Stimulated activated CD4-positive, alpha-beta T cell treated with anti-CD3 and anti-CD28 coated beads, Interleukin-15, amount 100 ng/mL, for 1 hour (primary cell): ENCODE measurements around the gene ACHE.
A peak's percentile ranks its signal among the peaks of the same experiment; 100 is the strongest.
"Not testable (repeated sequence)": the region's sequence is repeated elsewhere in the genome, so short reads cannot be mapped to it uniquely, and the experiment has no call there.

Experiments used
- DNase-seq, 2 donors: peaks; one replicate each; pipeline ENCODE4 v3.0.0-alpha.2; 2020; ENCODE audit warnings: low read depth in 1 of 2, low spot score in 1 of 2

Gene ACHE

GRCh38 chr7:100865938-100866728 is 29.6 kb downstream of the ACHE start:
- peak in 1 of 2 donors; percentile 41 for DNase-seq

- DNase-seq = no peak
Observed at GRCh38 chr7:100865372-100865911, 30.2 kb downstream of the ACHE start.

- no peak for DNase-seq
Observed at GRCh38 chr7:100864263-100864845, 31.3 kb downstream of the ACHE start.

- no peak for DNase-seq
Observed at GRCh38 chr7:100863406-100863950, 32.2 kb downstream of the ACHE start.

GRCh38 chr7:100861616-100861985 is 34.1 kb downstream of the ACHE start:
- no peak for DNase-seq

- no peak for DNase-seq
Observed at GRCh38 chr7:100860702-100861615, 34.7 kb downstream of the ACHE start.

GRCh38 chr7:100859856-100860255 is 35.8 kb downstream of the ACHE start:
- no peak for DNase-seq

GRCh38 chr7:100856871-100857282 is 38.8 kb downstream of the ACHE start:
- no peak for DNase-seq

GRCh38 chr7:100855515-100855914 is 40.2 kb downstream of the ACHE start:
- no peak for DNase-seq

GRCh38 chr7:100854899-100855298 is 40.8 kb downstream of the ACHE start:
- not testable (repeated sequence) for DNase-seq

GRCh38 chr7:100854146-100854895 is 41.4 kb downstream of the ACHE start:
- DNase-seq = no peak

GRCh38 chr7:100852048-100852872 is 43.4 kb downstream of the ACHE start, which contains the start of gene SLC12A9:
SLC12A9 (plus strand) TSS chr7:100852713; CDS start chr7:100854198, 1,485 bp downstream.
- DNase-seq = peak; percentile 63 to 81

GRCh38 chr7:100847360-100847759 is 48.3 kb downstream of the ACHE start:
- no peak for DNase-seq

GRCh38 chr7:100840470-100841100 is 55.1 kb downstream of the ACHE start:
- DNase-seq = no peak
